Ectodermal cell (in vitro differentiated cells): Measurements from ENCODE around the gene TAS1R1.

Experiments used
- H3K27ac ChIP-seq: 2 replicates; pipeline ENCODE4 v1.7.0; 2013; ENCODE audit warnings: mild to moderate bottlenecking, low read depth, low read length; ENCODE audit not compliant: insufficient read depth, poor library complexity, severe bottlenecking
- H3K27me3 ChIP-seq: 2 replicates; pipeline ENCODE4 v1.7.0; 2013; ENCODE audit warnings: mild to moderate bottlenecking, low read length; ENCODE audit not compliant: insufficient read depth, control insufficient read depth, poor library complexity, severe bottlenecking
- H3K36me3 ChIP-seq: one replicate; pipeline ENCODE4 v1.7.0; 2013; ENCODE audit warnings: low read length; ENCODE audit not compliant: control insufficient read depth, insufficient read depth
- H3K4me1 ChIP-seq: one replicate; pipeline ENCODE4 v1.7.0; 2013; ENCODE audit warnings: low read length; ENCODE audit not compliant: control insufficient read depth, insufficient read depth
- H3K4me3 ChIP-seq: 2 replicates; pipeline ENCODE4 v1.7.0; 2013; ENCODE audit warnings: low read depth, low read length, control low read depth; ENCODE audit not compliant: insufficient read depth
- H3K9me3 ChIP-seq: 2 replicates; pipeline ENCODE4 v1.7.0; 2013; ENCODE audit warnings: mild to moderate bottlenecking, low read length, moderate library complexity; ENCODE audit not compliant: control insufficient read depth
- WGBS, 2 experiments: methylation state at CpG; one replicate each; pipeline ENCODE4 v1.1.7; 2013; ENCODE audit warnings: missing lambda C conversion rate in 2 of 2; 5-methylcytosine and 5-hydroxymethylcytosine counted together

The TAS1R1 gene

GRCh38 chr1:6510493-6510892 lies 44.6 kb upstream of the TAS1R1 start:
- Histone ChIP-seq H3K4me1 (peaks cover 22% of the 10 kb centered on the region), H3K4me3 (no peak overlapping the region), H3K27me3 (no peaks in the 10 kb centered on the region), H3K9me3 (no peaks in the 10 kb centered on the region), H3K36me3 (no peaks in the 10 kb centered on the region), H3K27ac (no peak overlapping the region)
- WGBS, 2 experiments, result 91 to 94% methylated on average over 6 of the region's 6 CpGs

- H3K27me3 ChIP-seq, result no peaks in the 10 kb centered on the region
- H3K27ac ChIP-seq, result no peak overlapping the region
- no peaks in the 10 kb centered on the region for H3K9me3 ChIP-seq
- no peak overlapping the region for H3K4me3 ChIP-seq
- peaks cover 22% of the 10 kb centered on the region for H3K4me1 ChIP-seq
- H3K36me3 ChIP-seq, result no peaks in the 10 kb centered on the region
- 90 to 93% methylated on average over 6 of the region's 6 CpGs for WGBS, 2 experiments
Observed at GRCh38 chr1:6511056-6511455, 44.1 kb upstream of the TAS1R1 start.

GRCh38 chr1:6511561-6512244 lies 43.4 kb upstream of the TAS1R1 start:
- peaks cover 19% of the 10 kb centered on the region for H3K4me1 ChIP-seq
- WGBS, 2 experiments, result 87 to 88% methylated on average over 16 of the region's 16 CpGs

GRCh38 chr1:6512245-6512907 lies 42.7 kb upstream of the TAS1R1 start:
- Histone ChIP-seq H3K4me3 (no peak overlapping the region), H3K27ac (no peak overlapping the region), H3K9me3 (no peaks in the 10 kb centered on the region), H3K27me3 (no peaks in the 10 kb centered on the region), H3K4me1 (peaks cover 16% of the 10 kb centered on the region), H3K36me3 (no peaks in the 10 kb centered on the region)
- WGBS, 2 experiments, result 91 to 93% methylated on average over 19 of the region's 19 CpGs

More at GRCh38 chr1:6511561-6512244, 43.4 kb upstream of the TAS1R1 start:
- Histone ChIP-seq H3K27ac (no peak overlapping the region), H3K27me3 (no peaks in the 10 kb centered on the region), H3K4me3 (no peak overlapping the region), H3K9me3 (no peaks in the 10 kb centered on the region), H3K36me3 (no peaks in the 10 kb centered on the region)

GRCh38 chr1:6512908-6513280 lies 42.2 kb upstream of the TAS1R1 start:
- H3K9me3 ChIP-seq, result no peaks in the 10 kb centered on the region
- H3K36me3 ChIP-seq, result no peaks in the 10 kb centered on the region
- no peak overlapping the region for H3K27ac ChIP-seq
- H3K4me3 ChIP-seq, result no peak overlapping the region
- no peaks in the 10 kb centered on the region for H3K27me3 ChIP-seq
- 88 to 91% methylated on average over 8 of the region's 8 CpGs for whole genome bisulfite sequencing, 2 experiments
- peaks cover 16% of the 10 kb centered on the region for H3K4me1 ChIP-seq

GRCh38 chr1:6513320-6513801 lies 41.7 kb upstream of the TAS1R1 start:
- Histone ChIP-seq H3K27me3 (no peaks in the 10 kb centered on the region), H3K27ac (no peak overlapping the region), H3K4me3 (no peak overlapping the region), H3K36me3 (no peaks in the 10 kb centered on the region), H3K4me1 (peaks cover 16% of the 10 kb centered on the region), H3K9me3 (no peaks in the 10 kb centered on the region)
- WGBS, 2 experiments, result 82 to 86% methylated on average over 9 of the region's 9 CpGs

GRCh38 chr1:6515771-6516170 lies 39.3 kb upstream of the TAS1R1 start:
- H3K36me3 ChIP-seq, result no peaks in the 10 kb centered on the region
- no peak overlapping the region for H3K4me3 ChIP-seq
- H3K27me3 ChIP-seq, result no peaks in the 10 kb centered on the region
- no peaks in the 10 kb centered on the region for H3K9me3 ChIP-seq
- H3K4me1 ChIP-seq, result peaks cover 35% of the 10 kb centered on the region
- H3K27ac ChIP-seq, result no peak overlapping the region
- 90 to 95% methylated on average over 4 of the region's 4 CpGs for WGBS, 2 experiments

GRCh38 chr1:6517435-6517851 lies 37.7 kb upstream of the TAS1R1 start:
- H3K27me3 ChIP-seq, result no peaks in the 10 kb centered on the region
- H3K4me3 ChIP-seq, result no peak overlapping the region
- H3K27ac ChIP-seq, result no peak overlapping the region
- no peaks in the 10 kb centered on the region for H3K36me3 ChIP-seq
- no peaks in the 10 kb centered on the region for H3K9me3 ChIP-seq
- peaks cover 33% of the 10 kb centered on the region for H3K4me1 ChIP-seq
- WGBS, 2 experiments, result 85 to 89% methylated on average over 8 of the region's 8 CpGs

- H3K9me3 ChIP-seq, result no peaks in the 10 kb centered on the region
- H3K4me1 ChIP-seq, result peaks cover 27% of the 10 kb centered on the region
- 81 to 84% methylated on average over 11 of the region's 11 CpGs for WGBS, 2 experiments
- H3K4me3 ChIP-seq, result no peak overlapping the region
- no peaks in the 10 kb centered on the region for H3K36me3 ChIP-seq
- H3K27me3 ChIP-seq, result no peaks in the 10 kb centered on the region
- peak overlapping the region; percentile 88 for H3K27ac ChIP-seq
Observed at GRCh38 chr1:6519491-6519934, 35.6 kb upstream of the TAS1R1 start.

- Histone ChIP-seq H3K9me3 (no peaks in the 10 kb centered on the region), H3K36me3 (no peaks in the 10 kb centered on the region), H3K27me3 (no peaks in the 10 kb centered on the region), H3K27ac (peak overlapping the region; percentile 88), H3K4me3 (no peak overlapping the region), H3K4me1 (peaks cover 27% of the 10 kb centered on the region)
- WGBS, 2 experiments, result 11 to 12% methylated on average over 13 of the region's 13 CpGs
Observed at GRCh38 chr1:6519935-6520671, 35.0 kb upstream of the TAS1R1 start.
